HG02884 (cell line): ENCODE data around the gene NDUFB7.
A peak's percentile ranks its signal among the peaks of the same experiment; 100 is the strongest.
"Not testable (repeated sequence)": the region's sequence is repeated elsewhere in the genome, so short reads cannot be mapped to it uniquely, and the experiment has no call there.

Experiments used
- ATAC-seq: cut with Tn5 transposase; IDR thresholded peaks from one replicate; pipeline ENCODE4 v1.9.1; 2021; ENCODE audit warnings: mild to moderate bottlenecking, moderate library complexity; ENCODE audit not compliant: unreplicated experiment

NDUFB7 gene

GRCh38 chr19:14571695-14572490 lies at the start of gene NDUFB7:
Gene NDUFB7 (minus strand): TSS chr19:14572066. CDS start chr19:14572000, 66 bp downstream.
- ATAC-seq: peak; percentile 82

GRCh38 chr19:14619404-14619803 lies 47.5 kb upstream of the NDUFB7 start:
- ATAC-seq: no peak

- ATAC-seq: no peak
Observed at GRCh38 chr19:14616407-14616806, 44.5 kb upstream of the NDUFB7 start.

GRCh38 chr19:14615623-14616022 lies 43.8 kb upstream of the NDUFB7 start:
- ATAC-seq: no peak

- ATAC-seq: no peak
Observed at GRCh38 chr19:14614099-14614412, 42.2 kb upstream of the NDUFB7 start.

- ATAC-seq: not testable (repeated sequence)
Observed at GRCh38 chr19:14613399-14614098, 41.7 kb upstream of the NDUFB7 start.

- no peak for ATAC-seq
Observed at GRCh38 chr19:14612657-14613056, 40.8 kb upstream of the NDUFB7 start.

- ATAC-seq: not testable (repeated sequence)
Observed at GRCh38 chr19:14612242-14612641, 40.4 kb upstream of the NDUFB7 start.

- ATAC-seq: no peak
Observed at GRCh38 chr19:14611051-14611450, 39.2 kb upstream of the NDUFB7 start.

GRCh38 chr19:14606627-14607026 lies 34.8 kb upstream of the NDUFB7 start:
- no peak for ATAC-seq

- ATAC-seq: no peak
Observed at GRCh38 chr19:14603990-14604387, 32.1 kb upstream of the NDUFB7 start.

- ATAC-seq: no peak
Observed at GRCh38 chr19:14599548-14600147, 27.8 kb upstream of the NDUFB7 start.

- no peak for ATAC-seq
Observed at GRCh38 chr19:14595558-14595957, 23.7 kb upstream of the NDUFB7 start.

- not testable (repeated sequence) for ATAC-seq
Observed at GRCh38 chr19:14589433-14589832, 17.6 kb upstream of the NDUFB7 start.

- peak; percentile 57 for ATAC-seq
Observed at GRCh38 chr19:14585187-14585586, 13.3 kb upstream of the NDUFB7 start.

- ATAC-seq: not testable (repeated sequence)
Observed at GRCh38 chr19:14584372-14584771, 12.5 kb upstream of the NDUFB7 start.

GRCh38 chr19:14582894-14583340 lies 11.1 kb upstream of the NDUFB7 start, which contains the start of gene CLEC17A:
Gene CLEC17A (plus strand): TSS chr19:14583084. CDS start chr19:14583161, 77 bp downstream.
- no peak for ATAC-seq

- no peak for ATAC-seq
Observed at GRCh38 chr19:14580623-14581237, 8.9 kb upstream of the NDUFB7 start.

- no peak for ATAC-seq
Observed at GRCh38 chr19:14577885-14578427, 6.1 kb upstream of the NDUFB7 start.

GRCh38 chr19:14577264-14577663 lies 5.4 kb upstream of the NDUFB7 start:
- no peak for ATAC-seq

GRCh38 chr19:14576363-14576762 lies 4.5 kb upstream of the NDUFB7 start:
- ATAC-seq: no peak
